Heart left ventricle (tissue), 16 donors: ENCODE data around the gene MON2. TPM values are rescaled to one million over a fixed set of nuclear protein-coding genes. Genes with fewer than 3 reads are reported as not detected.

Source experiments
- ATAC-seq, 4 donors: fragments of 200-7000 bp; cut with Tn5 transposase; one replicate each; pipeline ENCODE4 v1.9.1; 2020 to 2022; ENCODE audit warnings: moderate library complexity in 4 of 4, mild to moderate bottlenecking in 3 of 4, moderate number of reproducible peaks in 1 of 4
- DNase-seq, 5 donors: peaks; one replicate each; pipeline ENCODE4 v3.0.0-alpha.2; 2020
- H3K27ac ChIP-seq, 12 donors: fragments of 200-600 bp; sonication (generic) in 4 of 12; one replicate each; pipeline versions ENCODE4 v1.5.0 to v1.8.0; 2016 to 2022; ENCODE audit warnings: mild to moderate bottlenecking in 2 of 12
- H3K27me3 ChIP-seq, 9 donors: fragments of 200-600 bp; sonication (generic) in 2 of 9; one replicate each; pipeline versions ENCODE4 v1.5.1 to v1.8.0; 2016 to 2022; ENCODE audit warnings: mild to moderate bottlenecking in 3 of 9
- H3K36me3 ChIP-seq, 9 donors: fragments of 200-600 bp; sonication (generic) in 2 of 9; one replicate each; pipeline versions ENCODE4 v1.5.0 to v1.8.0; 2018 to 2022; ENCODE audit warnings: mild to moderate bottlenecking in 2 of 9
- H3K4me1 ChIP-seq, 12 donors: fragments of 200-600 bp; sonication (generic) in 4 of 12; one replicate each; pipeline versions ENCODE4 v1.5.0 to v1.8.0; 2016 to 2022; ENCODE audit warnings: mild to moderate bottlenecking in 3 of 12
- H3K4me3 ChIP-seq, 12 donors: fragments of 200-600 bp; sonication (generic) in 4 of 12; one replicate each; pipeline versions ENCODE4 v1.5.0 to v1.8.0; 2017 to 2022; ENCODE audit warnings: mild to moderate bottlenecking in 9 of 12, moderate library complexity in 4 of 12
- H3K9me3 ChIP-seq, 12 donors: fragments of 200-600 bp; sonication (generic) in 4 of 12; one replicate each; pipeline versions ENCODE4 v1.5.0 to v1.8.0; 2016 to 2022; ENCODE audit warnings: mild to moderate bottlenecking in 1 of 12
- POLR2A ChIP-seq, 2 donors: fragments of 450-650 bp; IDR thresholded peaks; one replicate each; pipeline ENCODE4 v1.6.1; 2017; ENCODE audit warnings: antibody characterized with exemption in 2 of 2, mild to moderate bottlenecking in 2 of 2, moderate library complexity in 2 of 2
- WGBS, 4 donors: extraction: QIAGEN DNeasy Blood & Tissue Kit in 2 of 4; methylation state at CpG; one replicate each; pipeline versions ENCODE4 v1.1.5 to v1.1.7; 2013 to 2018; 5-methylcytosine and 5-hydroxymethylcytosine counted together
- intact Hi-C, 10 donors: fragments of 100-400 bp; cut with DNase I; formaldehyde crosslinking; loops; one replicate each; pipeline versions ENCODE4 v1.11.1 to v1.14.2; 2022
- polyA plus RNA-seq, 2 donors: library from polyadenylated mRNA; stranded (reverse); fragments of 200-250 nt; gene quantifications; one replicate each; pipeline ENCODE4 v1.2.3, GENCODE V29; 2013
- total RNA-seq, 9 donors: library from RNA; depleted of rRNA in 2 of 9; stranded (reverse); fragments of >200 nt in 2 of 9; fragmentation: NEBNext Ultra II Directional in 3 of 9; extraction: Animal tissue kit (Norgen Biotek cat#: 25700) in 3 of 9; gene quantifications; one replicate each; pipeline versions ENCODE4 v1.1.0 to v1.2.4, GENCODE V29; 2016 to 2023
- TF ChIP-seq, protein P1 (sequence below), 12 donors: fragments of 200-600 bp; sonication (generic) in 4 of 12; IDR thresholded peaks; one replicate each; pipeline versions ENCODE4 v1.5.0 to v1.8.0; 2018 to 2022; ENCODE audit warnings: antibody characterized with exemption in 12 of 12, mild to moderate bottlenecking in 5 of 12
- donor health status: ischemic (EF 13 %, LVEDD 7.1; RV severe dilation, severe dysfunction).
- donor health status: healthy with polysubstance abuse.
- donor health status: DM: no; HTN: yes; CAD: no.
- donor health status: DM: no; HTN: no; CAD: no.
- donor health status: ischemic (EF 25% LVEDD 6.9; RV normal size, moderate dysfunction).
- donor health status: ischemic (EF 25% LVEDD 5.7; RV mildly dilated, moderate dysfunction).
- donor health status: healthy.
- donor health status: DM: yes; HTN: yes; CAD: no.
- donor health status: ischemic (EF 35%, LVEDD 5.7; RV mildly dilated, moderate dysfunction).
- donor health status: nonischemic (EF 11% LVEDD 7.7; RV severe dilation, severe dysfunction).
- donor health status: DM: yes; HTN: yes; CAD: no.
- donor health status: PGD.
- donor health status: ischemic (EF 29% LVEDD 5.4; RV normal size, mild dysfunction).
- donor health status: nonischemic (EF 23%, LVEDD 6.1; RV moderate dilation, normal function).

Gene MON2
- total and polyA plus RNA-seq, 11 donors = 8.7 to 30.6 (median 17.0) TPM

GRCh38 chr12:62642486-62642885 lies 175.9 kb downstream of the MON2 start:
- Histone ChIP-seq H3K4me3 (no peak overlapping the region), H3K27me3 (no peaks in the 10 kb centered on the region), H3K9me3 (peaks cover 0 to 3% (median 0%) of the 10 kb centered on the region in 12 donors), H3K36me3 (peaks cover 0 to 4% (median 0%) of the 10 kb centered on the region in 9 donors), H3K4me1 (peaks cover 0 to 22% (median 0%) of the 10 kb centered on the region in 12 donors), H3K27ac (no peak overlapping the region)
- TF ChIP-seq, protein P1, sequence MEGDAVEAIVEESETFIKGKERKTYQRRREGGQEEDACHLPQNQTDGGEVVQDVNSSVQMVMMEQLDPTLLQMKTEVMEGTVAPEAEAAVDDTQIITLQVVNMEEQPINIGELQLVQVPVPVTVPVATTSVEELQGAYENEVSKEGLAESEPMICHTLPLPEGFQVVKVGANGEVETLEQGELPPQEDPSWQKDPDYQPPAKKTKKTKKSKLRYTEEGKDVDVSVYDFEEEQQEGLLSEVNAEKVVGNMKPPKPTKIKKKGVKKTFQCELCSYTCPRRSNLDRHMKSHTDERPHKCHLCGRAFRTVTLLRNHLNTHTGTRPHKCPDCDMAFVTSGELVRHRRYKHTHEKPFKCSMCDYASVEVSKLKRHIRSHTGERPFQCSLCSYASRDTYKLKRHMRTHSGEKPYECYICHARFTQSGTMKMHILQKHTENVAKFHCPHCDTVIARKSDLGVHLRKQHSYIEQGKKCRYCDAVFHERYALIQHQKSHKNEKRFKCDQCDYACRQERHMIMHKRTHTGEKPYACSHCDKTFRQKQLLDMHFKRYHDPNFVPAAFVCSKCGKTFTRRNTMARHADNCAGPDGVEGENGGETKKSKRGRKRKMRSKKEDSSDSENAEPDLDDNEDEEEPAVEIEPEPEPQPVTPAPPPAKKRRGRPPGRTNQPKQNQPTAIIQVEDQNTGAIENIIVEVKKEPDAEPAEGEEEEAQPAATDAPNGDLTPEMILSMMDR (IDR thresholded peaks at IDR 0.05) = no peak
- no peak for TF ChIP-seq POLR2A (IDR thresholded peaks at IDR 0.05)
- DNase-seq (no peak), ATAC-seq (no peak)
- intact Hi-C loops = no loop called here
- WGBS, 4 donors = 74 to 89% (median 80%) methylated on average over 2 of the region's 2 CpGs

GRCh38 chr12:62643486-62643885 lies 176.9 kb downstream of the MON2 start:
- peaks cover 0 to 4% (median 0%) of the 10 kb centered on the region in 9 donors for H3K36me3 ChIP-seq
- ATAC-seq = no peak
- peaks cover 0 to 2% (median 0%) of the 10 kb centered on the region in 12 donors for H3K9me3 ChIP-seq
- H3K4me3 ChIP-seq = no peak overlapping the region
- DNase-seq = no peak
- WGBS, 4 donors = 81 to 94% (median 88%) methylated on average over 2 of the region's 2 CpGs
- H3K27ac ChIP-seq = no peak overlapping the region
- H3K27me3 ChIP-seq = no peaks in the 10 kb centered on the region
- peaks cover 0 to 23% (median 0%) of the 10 kb centered on the region in 12 donors for H3K4me1 ChIP-seq
- TF ChIP-seq POLR2A (IDR thresholded peaks at IDR 0.05) = no peak
- intact Hi-C loops = no loop called here

- no peak for ATAC-seq
- Histone ChIP-seq H3K4me3 (no peak overlapping the region), H3K27ac (no peak overlapping the region), H3K4me1 (peaks cover 0 to 12% (median 0%) of the 10 kb centered on the region in 12 donors), H3K27me3 (no peaks in the 10 kb centered on the region), H3K9me3 (no peaks in the 10 kb centered on the region), H3K36me3 (peaks cover 0 to 4% (median 0%) of the 10 kb centered on the region in 9 donors)
- intact Hi-C loops = no loop called here
- no peak for TF ChIP-seq POLR2A (IDR thresholded peaks at IDR 0.05)
- TF ChIP-seq, protein P1 (IDR thresholded peaks at IDR 0.05) = no peak
- WGBS, 4 donors = 95 to 98% (median 97%) methylated on average over 8 of the region's 8 CpGs
- DNase-seq = no peak
Measured at GRCh38 chr12:62646566-62646965, 179.9 kb downstream of the MON2 start.

GRCh38 chr12:62647586-62647985 lies 181.0 kb downstream of the MON2 start:
- H3K4me1 ChIP-seq = peaks cover 0 to 11% (median 0%) of the 10 kb centered on the region in 12 donors
- 38 to 58% (median 42%) methylated on average over 3 of the region's 3 CpGs for WGBS, 4 donors
- intact Hi-C loops = no loop called here
- DNase-seq (peak; percentile 48 to 72 (median 64)), ATAC-seq (peak; percentile 71 to 96 (median 94))
- H3K27me3 ChIP-seq = no peaks in the 10 kb centered on the region
- no peak overlapping the region for H3K4me3 ChIP-seq
- peak overlapping the region in 9 of 12 donors; percentile 5 to 75 (median 43) for H3K27ac ChIP-seq
- H3K36me3 ChIP-seq = peaks cover 0 to 4% (median 0%) of the 10 kb centered on the region in 9 donors
- TF ChIP-seq, protein P1 (IDR thresholded peaks at IDR 0.05) = no peak
- TF ChIP-seq POLR2A (IDR thresholded peaks at IDR 0.05) = no peak
- no peaks in the 10 kb centered on the region for H3K9me3 ChIP-seq
